NCI-H2196 (cell line): ENCODE results near the gene CACNB3.

Experiments used
- DNase-seq: peaks from one replicate; lab custom pipeline; 2025; ENCODE audit not compliant: unreplicated experiment; lab: John Stamatoyannopoulos, UW

CACNB3 gene

DNA sequence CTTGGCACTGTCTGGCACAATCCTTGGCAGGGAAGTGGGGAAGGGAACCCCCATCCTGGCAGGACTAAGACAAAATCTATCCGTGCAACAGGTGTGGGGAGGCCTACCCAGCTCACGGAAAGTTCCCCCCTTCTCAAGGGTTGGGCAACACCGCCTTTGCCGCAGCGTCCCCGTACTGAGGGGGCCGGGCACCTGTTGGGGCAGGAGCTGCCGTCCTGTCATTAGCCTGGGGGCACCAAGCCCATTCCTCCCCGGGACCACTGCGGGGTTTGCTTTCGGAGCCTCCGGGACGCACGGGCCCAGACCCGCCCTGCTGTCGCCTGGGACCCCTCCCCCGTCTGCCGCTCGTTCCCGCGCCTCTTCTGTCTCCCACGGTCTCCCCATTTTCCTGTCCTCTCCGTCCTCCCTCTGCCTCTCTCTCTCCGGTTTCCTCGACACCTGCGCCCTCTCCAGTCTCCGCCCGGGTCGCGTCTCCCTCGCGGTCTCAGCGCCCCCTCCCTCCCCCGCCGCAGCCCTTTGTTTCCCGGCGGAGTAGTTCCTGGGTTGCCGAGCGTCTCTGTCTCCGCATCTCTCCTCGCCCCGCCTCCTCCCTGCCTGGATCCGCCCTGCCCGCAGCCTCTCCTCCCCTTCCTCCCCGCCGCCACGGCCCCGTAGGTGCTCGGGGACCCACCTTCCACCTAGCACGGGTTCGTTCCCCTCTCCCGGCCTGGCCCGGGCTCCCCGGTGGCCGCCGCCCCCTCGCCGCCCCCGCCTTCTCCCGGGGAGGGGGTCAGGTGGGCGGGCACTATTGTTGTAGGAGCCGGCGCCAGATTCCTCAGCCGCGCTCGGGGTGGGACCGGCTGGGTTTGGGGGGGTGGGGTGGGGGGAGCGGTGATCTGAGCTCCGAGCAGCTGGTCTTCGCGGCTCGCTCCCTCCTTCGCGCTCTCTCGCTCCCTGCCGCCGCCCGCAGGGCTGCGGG is at the start of gene CACNB3:
Gene CACNB3 (plus strand): TSS at position 624 of the 958 bp plus-strand sequence. CDS start 434 bp downstream, outside the sequence.
- DNase-seq, result peak; percentile 73

DNA sequence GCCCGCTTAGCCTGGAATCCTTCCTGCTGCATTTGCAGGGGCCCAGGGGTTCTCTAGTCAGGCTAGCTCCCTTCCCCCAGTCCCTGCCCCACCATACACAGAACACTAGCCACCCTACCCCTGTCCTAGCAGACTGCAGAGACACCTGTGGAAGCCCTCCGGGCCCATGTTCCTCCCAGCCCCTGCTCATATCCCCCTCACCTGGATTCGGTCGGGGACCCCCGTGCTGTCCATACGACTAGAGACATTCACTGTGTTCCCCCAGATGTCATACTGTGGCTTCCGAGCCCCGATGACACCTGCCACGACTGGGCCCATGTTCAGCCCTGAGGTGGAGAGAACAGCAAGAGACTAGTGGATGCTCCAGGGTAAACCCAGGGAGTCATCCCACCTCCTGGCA is 49.6 kb upstream of the CACNB3 start:
- DNase-seq, result no peak

DNA sequence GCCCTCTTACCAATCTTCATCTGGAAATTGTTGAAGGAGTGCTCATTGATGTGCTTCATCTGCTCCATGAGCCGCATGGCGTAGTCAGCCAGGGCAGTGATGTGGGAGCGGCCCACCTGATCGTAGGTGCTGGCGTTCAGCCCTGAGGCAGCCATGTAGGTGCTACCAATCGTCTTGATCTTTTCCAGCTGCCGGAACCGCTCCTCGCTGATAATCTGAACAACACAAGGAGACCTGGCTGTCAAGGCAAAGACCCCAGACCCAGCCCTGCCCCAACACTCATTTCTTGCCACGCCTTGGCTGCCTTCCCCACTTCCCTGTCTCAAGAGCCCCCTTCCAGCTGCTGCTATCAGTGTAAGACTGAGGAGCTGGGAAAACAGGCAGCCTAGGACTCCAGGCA is 47.5 kb upstream of the CACNB3 start:
- no peak for DNase-seq

DNA sequence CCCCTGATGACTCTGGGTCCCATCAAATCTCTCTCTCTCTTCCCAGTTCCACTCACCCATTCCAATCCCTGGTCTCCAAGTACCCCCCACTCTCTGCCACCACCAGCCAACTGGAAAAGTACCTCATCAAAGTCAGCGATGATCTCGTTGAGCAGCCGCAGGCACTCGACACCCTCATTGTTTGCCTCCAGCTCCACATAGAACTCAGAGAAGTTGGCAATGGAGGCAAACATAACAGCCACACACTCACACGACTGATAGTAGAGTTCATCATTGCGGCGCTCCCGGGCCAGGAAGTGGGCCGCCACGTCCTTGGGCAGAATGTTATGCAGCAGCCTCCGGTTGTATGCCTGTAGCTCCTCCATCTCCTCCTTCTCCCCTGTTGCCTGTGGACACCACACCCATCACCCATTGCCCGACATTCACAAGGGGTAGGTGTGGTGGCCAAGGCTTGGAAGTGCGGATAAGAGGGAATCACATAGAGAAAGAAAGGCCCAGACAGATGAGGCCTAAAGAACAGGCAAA is 46.6 kb upstream of the CACNB3 start:
- DNase-seq, result no peak

DNA sequence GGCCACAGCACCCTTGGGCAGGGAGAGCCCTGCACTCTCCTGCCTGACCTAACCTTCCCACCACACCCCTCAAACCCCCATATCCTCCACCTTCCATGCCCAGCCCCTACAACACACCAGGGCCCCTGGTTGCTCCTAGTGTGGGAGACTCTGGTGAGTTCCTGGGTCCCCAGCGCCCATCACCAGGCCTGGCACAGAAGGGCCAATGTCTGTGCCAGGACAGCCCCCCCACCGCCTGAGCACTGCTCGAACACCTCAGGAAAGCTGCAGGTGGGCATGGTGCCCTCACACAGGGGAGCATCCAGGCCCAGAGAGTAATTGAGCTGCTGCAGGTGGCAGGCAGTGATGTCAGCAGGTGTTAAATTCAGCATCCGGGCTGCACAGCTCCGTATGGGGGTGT is 44.6 kb upstream of the CACNB3 start:
- DNase-seq, result no peak

DNA sequence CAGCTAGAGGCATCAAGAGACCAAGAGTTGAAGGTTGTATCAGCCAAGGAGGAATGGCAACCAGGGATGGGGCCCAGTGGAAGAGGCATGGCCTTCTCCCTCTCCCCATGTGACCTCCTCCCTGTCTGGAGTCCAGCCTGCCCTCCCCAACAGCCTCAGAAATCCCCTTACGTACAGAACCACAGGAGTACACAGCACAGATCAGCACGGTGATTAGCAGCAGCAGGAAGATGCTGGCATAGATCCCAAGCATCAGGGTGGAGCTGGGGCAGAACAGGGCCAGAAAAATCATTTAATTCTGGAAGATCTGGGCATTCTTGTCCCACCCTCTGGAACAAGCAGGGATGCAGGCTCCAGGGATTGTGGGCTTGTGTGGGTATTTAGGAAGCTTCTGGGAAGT is 43.8 kb upstream of the CACNB3 start:
- no peak for DNase-seq

DNA sequence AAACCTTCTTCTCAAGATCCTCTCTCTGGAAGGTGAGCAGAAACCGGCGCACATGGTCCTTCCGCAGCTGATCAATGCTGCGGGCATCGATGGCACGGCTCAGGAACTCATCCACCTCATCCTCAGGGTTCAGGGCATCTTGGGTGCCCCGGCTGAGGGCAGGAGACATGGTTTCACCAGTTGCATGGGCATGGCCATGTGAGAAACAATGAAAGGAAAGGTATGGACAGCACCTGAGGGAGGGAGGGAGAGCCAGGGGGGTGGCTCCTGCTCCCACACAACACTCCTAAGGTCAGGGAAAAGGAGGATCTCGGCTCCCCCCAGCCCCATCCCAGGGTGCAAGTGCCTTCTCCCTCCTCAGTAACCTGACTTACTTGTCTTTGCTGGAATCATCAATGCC is 43.0 kb upstream of the CACNB3 start:
- no peak for DNase-seq

DNA sequence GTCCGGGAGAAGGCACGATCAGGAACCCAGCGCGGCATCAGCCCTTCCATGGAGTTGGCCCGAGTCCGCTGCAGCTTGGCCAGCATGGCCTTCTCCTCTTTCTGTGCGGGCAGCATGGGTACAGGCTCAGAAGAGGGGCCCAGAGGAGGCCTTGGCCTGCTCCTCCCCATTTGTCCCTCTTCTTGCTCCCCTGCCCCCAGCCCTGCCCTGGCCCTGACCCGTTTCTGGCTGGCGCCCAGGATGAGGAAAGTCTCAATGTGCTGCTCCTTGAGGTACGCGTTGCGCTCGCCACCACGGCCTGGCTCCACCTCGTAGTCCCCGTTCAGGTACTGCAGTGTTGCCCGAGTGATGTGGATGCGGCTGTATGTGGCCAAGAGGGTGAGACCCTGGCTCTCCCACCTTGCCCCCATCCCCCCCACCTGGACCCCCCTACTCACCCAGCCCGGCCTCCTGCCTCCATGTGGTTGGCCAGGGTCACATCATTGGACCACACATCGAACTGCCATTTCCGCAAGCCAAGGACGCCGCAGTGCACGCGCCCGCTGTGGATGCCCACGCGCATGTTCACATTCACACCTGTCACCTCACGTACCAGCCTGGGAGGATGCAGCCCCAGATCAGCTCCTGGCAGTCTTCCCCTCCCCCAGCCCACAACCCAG is 42.2 kb upstream of the CACNB3 start:
- no peak for DNase-seq

DNA sequence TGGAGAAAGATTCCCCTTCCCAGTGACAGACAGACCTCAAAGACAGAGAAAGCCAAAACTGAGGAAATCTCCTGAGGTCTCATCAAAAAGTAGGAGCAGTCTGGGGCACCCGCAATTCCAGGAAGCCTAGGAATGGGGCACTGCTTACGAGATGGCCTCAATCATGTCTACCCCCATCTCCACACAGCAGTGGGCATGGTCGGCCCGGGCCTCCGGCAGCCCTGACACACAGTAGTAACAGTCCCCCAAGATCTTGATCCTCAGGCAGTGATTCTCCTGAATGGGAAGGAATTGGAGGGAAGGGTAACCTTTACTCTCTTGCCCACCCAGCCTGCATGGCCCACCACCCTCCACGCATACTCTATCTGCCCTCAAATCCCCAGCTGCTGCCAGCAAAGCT is 41.3 kb upstream of the CACNB3 start:
- DNase-seq, result no peak

DNA sequence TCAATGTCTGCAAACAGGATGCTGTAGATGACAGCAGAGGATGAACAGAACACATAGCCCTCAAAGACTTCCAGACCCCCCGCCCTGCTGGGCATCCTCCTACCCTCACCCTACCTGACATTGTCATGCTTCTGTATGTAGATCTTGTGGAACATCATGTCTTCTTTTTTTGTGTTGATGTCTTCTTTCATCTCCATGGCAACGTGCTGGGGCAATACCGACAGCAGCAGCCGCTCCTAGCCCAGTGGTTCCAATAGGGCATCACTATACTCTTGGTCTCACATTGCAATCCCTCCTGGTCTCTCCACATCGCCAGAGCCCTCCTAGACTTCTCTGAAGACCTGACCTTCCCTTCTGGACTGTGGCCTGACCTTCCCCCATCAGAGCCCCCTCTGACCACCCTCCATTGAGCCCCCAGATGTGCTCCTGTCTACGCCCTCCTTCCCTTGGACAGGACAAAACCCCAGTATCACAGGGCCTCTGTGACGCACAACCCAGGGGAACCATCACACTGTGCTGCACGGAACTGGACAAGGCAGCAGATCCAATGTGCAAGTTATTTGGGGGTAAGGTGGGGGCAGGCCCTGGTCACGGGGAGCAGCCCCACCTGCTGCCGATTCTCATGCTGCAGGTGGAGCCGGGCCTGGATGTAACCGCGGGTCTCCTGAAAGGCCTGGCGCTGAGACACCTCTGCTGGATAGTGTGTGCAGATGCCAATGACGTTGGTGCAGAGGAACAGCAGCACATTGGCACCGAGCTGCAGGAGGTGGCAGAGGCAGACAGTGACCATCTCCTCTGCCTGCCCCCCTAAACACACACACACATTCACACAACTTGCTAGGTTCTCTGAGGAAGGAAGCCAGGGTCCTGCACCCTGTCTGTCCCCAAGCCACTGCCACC is 40.5 kb upstream of the CACNB3 start:
- no peak for DNase-seq

DNA sequence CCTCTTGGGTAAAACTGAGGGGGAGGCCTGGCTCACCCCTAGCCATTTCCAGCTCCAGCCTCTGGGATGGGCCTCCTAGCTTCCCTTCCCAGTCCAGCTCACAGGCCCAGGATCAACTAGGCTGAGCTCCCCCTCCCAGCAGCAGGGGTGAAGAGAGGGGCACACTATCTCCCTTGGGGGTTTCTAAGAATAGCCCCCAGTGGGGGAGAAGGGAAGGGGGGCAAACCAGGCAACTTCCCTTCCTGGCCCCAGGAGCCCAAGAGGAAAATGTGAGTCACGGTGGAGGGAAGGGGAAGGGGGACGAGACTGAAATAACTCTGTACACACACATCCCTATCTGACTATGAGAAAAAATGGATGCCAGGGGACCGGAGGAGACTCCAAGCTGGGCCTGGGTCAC is 38.4 kb upstream of the CACNB3 start:
- no peak for DNase-seq

DNA sequence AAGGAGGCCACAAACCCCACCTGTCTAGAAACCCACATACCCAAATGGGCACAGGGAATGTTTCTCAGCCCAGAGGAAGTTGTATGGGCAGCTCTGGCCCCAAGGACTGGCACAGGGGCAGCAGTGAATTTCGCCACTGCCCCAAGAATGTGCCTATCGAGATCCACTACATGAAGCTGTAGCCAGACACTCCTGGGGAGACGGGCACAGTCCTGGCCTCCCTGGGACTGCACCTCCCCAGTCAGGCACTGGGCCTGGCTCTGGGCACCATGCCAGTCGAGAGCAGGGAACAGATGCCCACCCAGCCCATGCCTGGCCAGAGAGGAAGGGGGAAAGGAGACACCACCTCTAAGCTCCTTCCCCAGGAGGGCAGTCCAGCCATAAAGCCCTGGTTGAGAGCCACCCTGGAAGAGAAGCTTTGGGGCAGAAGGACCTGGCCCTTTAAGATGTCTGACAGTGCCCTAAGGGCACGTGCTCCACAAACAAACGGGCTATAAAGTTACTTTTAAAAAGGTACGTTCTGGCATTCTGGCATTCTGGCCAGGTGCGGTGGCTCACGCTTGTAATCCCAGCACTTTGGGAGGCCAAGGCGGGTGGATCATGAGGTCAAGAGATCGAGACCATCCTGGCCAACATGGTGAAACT is 37.8 kb upstream of the CACNB3 start:
- DNase-seq, result no peak

DNA sequence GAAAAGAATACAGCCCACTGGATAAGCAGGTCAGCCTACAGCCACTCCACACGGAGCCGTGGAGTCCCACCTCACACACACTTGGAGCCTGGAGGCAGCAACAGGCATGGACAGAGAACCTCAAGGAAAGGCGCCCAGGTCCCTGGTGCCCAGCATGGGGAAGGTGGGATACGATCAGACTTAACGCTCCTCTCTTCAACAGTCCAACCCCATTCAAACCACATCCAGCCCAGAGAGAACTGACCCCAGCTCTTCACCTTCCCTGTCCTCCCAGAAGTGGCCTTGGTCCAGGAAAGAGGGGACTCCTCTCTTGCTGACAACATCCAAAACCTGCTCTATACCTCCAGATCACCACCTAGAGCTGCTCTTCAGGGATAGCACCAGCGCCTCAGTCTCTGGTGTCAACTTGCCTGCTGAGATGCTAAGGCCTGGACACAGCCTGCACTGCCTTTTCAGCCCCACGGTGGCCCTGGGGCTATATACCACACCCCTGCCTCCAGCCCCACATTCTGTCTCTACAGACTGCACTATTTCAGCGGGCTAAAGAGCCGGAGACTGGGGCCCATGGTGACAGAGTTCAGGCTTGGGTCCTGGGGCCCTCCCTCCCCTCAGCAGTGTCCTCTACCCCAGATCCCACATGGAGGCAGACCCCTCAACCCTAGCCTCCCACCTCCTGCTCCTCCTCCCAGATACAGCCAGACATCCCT is 36.4 kb upstream of the CACNB3 start:
- DNase-seq, result no peak

DNA sequence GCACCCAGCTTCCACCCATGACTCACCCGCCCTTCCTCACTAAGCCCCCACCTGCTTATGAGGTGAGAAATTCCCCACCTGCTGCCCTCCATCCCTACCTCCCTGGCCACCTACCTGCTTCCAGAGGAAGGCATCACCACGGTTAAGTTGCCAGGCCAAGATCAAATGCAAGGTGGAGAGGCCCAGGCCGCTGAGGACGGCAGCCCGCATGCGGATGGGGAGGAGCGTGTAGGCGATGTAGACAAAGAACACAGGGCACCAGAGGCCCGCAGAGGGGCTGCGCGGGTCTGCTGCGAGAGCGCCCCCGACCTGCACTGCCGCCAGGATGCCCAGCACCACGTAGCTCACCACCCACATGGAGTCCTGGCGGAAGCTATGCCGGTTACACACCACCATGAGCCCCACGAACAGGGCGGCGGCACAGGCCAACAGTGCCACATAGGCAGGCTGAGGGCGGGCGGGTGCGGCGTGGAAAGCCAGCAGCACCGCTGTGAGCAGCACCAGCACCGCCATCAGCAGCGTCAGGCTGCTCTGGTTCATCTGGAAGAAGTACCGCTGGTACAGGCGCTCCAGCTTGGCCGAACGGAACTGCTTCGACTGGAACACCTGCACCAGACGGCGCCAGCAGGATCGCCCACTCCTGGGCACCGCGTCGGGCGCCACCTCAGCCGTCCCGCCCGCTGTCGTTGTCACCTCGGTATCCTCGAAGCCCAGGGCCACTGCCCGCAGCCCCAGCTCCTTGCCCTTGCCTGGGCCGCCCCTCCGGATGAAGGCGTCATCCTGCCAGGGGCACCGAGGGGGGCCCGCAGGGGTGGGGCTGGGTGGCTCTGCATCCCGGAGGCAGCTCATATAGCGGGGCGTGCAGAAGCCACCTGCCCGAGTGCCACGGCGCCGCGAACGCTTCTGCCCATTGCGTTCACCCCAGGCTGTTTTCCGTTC is 35.6 kb upstream of the CACNB3 start:
- DNase-seq, result no peak

DNA sequence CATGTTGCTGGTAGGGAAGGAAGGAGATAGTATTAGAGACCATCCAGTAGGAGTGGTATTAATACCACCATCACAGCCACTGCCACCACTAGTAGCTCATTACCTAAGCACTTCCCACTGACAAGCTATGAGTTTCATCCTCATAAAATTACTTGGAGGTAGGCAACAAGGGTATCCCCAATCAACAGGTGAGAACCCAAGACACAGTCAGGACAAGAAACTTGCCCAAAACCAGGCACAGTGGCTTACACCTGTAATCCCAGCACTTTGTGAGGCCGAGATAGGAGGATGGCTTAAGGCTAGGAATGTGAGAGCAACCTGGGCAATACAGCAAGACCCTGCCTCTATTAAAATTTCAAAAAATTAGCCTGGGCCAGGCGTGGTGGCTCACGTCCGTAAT is 34.9 kb upstream of the CACNB3 start:
- no peak for DNase-seq

DNA sequence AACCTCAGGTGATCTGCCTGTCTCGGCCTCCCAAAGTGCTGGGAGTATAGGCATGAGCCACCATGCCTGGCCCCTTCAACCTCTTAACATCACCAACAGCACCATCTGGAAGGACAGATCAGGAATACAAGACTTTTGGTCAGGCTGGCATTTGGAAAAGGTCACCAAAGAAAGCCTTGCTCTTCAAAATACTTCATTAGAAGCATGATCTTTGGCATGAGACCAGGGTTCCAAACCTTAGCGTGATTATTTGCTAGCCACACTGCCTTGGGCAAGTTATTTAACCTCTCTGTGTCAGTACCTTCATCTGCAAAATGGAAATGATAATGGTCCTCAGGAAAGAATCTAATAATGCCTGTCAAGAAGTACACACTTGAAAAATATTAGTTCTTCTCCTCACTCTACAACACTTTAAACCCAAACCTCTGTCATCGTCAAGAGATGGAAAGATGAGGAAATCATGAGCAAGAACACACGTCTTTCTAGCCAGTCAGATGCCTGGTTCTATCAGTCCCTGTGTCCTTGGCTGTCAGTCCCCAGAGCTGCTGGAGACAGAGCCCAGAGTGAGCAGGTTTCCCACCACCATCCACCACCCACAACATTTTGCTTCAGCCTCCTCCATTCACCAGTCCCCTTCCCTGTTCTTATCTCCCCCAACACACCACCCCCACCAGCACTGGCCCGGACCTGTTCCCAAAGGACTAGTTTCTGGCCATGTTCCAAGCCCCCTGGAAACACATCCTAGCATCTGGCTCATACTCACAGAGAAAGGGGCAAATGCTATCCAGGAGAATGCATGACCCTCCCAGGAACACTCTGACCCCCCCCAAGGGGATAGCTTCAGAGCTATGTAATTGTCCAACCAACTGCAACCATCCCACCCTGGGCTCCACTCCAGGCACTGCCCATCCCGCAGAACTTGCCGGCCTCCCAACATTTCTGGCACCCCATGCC is 31.4 kb upstream of the CACNB3 start:
- DNase-seq, result no peak

DNA sequence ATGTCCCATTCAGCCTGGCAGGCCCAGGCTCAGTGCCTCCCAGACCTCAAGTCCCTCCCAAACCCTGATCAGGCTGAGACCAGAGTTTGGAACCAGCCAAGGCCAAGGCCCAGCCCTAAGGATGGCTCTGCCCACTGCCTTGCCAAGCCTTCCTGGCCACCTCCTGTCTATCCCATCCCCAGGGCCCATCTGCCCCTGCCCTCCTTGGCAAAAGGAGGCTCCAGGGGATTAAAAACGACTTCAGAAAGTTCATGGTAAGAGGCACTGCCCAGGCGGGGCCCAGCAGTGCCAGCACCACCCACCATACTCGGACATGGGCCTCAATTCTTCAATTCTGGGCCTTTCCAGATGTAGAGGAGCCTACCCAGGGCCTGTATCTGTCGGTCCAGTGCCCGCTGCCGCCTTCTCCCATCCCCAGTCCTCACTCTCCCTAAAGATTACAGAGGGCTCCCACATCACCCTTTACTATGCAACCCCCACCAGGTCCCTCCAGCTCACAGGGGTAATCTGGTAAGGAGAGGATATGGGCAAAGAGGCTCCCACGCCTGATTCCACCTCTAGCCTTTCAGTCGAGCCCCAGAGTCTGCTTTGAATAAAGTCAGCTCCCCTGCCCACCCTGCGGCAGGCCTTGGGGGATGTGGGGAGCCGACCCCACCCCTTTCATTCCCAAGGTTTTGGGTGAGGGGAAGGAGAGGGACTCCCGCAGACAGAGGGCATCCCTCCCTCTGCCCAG is 30.3 kb upstream of the CACNB3 start:
- DNase-seq, result no peak
